ENCODE data around the gene USP47. TPM values are rescaled to one million over a fixed set of nuclear protein-coding genes. Genes with fewer than 3 reads are reported as not detected.

USP47 gene, protein sequence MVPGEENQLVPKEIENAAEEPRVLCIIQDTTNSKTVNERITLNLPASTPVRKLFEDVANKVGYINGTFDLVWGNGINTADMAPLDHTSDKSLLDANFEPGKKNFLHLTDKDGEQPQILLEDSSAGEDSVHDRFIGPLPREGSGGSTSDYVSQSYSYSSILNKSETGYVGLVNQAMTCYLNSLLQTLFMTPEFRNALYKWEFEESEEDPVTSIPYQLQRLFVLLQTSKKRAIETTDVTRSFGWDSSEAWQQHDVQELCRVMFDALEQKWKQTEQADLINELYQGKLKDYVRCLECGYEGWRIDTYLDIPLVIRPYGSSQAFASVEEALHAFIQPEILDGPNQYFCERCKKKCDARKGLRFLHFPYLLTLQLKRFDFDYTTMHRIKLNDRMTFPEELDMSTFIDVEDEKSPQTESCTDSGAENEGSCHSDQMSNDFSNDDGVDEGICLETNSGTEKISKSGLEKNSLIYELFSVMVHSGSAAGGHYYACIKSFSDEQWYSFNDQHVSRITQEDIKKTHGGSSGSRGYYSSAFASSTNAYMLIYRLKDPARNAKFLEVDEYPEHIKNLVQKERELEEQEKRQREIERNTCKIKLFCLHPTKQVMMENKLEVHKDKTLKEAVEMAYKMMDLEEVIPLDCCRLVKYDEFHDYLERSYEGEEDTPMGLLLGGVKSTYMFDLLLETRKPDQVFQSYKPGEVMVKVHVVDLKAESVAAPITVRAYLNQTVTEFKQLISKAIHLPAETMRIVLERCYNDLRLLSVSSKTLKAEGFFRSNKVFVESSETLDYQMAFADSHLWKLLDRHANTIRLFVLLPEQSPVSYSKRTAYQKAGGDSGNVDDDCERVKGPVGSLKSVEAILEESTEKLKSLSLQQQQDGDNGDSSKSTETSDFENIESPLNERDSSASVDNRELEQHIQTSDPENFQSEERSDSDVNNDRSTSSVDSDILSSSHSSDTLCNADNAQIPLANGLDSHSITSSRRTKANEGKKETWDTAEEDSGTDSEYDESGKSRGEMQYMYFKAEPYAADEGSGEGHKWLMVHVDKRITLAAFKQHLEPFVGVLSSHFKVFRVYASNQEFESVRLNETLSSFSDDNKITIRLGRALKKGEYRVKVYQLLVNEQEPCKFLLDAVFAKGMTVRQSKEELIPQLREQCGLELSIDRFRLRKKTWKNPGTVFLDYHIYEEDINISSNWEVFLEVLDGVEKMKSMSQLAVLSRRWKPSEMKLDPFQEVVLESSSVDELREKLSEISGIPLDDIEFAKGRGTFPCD (N-terminal part only)
- total RNA-seq = 10 to 100 TPM; 61.0 to 83.3 (median 72.8) TPM

- DNase-seq (ENCODE audit: low spot score) (peak; percentile 78), ATAC-seq (ENCODE audit: low FRiP score) (peak; percentile 81)
- no peak for TF ChIP-seq CTCF (IDR thresholded peaks at IDR 0.05)
Measured at GRCh38 chr11:11841723-11842420, at the start of gene USP47. TSS of gene USP47 (plus strand) at chr11:11841972. CDS start at chr11:11842186, 214 bp downstream.

DNA sequence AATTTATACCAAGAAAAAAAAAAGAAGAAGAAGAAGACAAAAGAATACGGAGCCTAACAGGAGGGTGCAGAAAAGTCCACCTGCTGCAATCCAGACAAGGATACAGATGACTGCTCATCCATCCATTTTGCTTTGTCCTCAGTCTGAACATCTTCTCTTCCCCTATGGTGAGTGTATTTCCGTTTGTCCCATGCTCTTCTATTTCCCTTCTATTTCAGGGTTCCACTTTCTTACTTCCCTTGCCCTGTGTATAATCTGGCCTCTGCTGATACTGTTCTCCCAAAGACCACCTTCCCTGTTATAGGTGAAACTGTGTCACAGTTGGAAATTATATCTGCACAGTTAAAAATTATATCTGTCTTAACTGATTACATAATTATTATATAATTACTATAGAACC lies 48.7 kb upstream of the USP47 start:
- ATAC-seq (ENCODE audit: low FRiP score) (no peak), DNase-seq (ENCODE audit: low spot score) (no peak)
- TF ChIP-seq CTCF (IDR thresholded peaks at IDR 0.05) = no peak

DNA sequence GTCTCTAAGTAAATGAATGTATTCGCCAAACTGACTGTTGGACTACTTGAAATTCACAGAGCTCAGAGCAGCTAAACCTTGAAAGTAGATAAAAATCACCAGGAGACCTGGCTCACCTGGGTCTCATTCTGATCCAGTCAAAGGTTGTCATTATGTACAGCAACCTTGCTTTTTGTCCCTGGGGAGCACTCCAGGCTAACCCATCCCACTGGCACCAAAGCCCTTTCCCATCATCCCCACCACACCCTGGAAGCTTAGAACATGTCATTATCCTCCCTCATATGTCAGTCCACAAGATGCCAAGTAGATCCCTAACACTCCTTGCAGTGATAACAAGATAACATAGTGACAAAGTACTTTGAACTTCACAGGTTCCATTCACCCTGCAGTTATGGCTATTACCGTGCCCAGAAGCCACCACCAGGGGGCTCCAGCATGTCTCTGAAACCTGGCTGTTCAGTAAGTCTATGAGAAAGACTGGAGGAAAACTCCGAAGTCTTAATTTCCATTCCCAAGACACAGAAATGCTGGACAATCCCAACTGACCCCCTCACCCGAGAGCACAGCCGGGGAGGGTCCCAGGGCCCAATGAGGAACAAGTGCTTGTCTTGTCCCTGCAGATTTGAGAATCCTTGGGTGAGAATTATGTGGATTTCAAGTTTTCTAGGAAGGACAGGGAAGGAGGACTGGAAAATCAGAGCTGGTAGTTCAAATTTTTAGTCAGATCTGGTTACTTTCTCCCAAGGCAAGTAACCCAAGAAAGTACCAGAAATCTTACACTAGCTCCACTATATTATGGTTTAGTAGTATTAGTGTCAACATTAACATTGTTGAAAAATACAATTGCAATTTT lies 43.0 kb upstream of the USP47 start:
- ATAC-seq (ENCODE audit: low FRiP score) = peak; percentile 78

GRCh38 chr11:11805228-11805627 lies 36.5 kb upstream of the USP47 start:
- TF ChIP-seq CTCF (IDR thresholded peaks at IDR 0.05) = no peak
- no peak for DNase-seq (ENCODE audit: low spot score)
- ATAC-seq (ENCODE audit: low FRiP score) = no peak

More for the DNA sequence above, 43.0 kb upstream of the USP47 start:
- peak; percentile 91 for DNase-seq (ENCODE audit: low spot score)
- TF ChIP-seq CTCF (IDR thresholded peaks at IDR 0.05) = peak in 1 of 3 donors; percentile 54

DNA sequence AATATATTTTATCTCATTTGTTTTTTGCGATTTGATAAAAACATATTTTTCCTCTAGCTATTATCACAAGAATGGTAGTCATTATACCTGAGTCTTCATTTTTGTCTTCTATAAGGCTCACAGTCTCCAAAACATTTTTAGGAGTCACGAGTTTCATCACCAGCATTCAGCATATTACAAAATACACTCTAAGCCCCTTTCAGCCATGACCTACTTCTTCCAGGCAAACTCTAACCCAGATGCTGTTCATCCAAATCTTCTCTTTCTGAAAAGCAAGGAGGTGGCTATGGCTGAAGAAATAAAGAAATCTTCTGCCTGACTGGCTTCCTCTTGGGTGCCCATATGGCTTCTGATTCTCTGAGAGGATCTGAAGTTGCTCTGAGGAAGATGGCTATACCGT lies 35.7 kb upstream of the USP47 start:
- no peak for TF ChIP-seq CTCF (IDR thresholded peaks at IDR 0.05)
- DNase-seq (ENCODE audit: low spot score) (no peak), ATAC-seq (ENCODE audit: low FRiP score) (no peak)

All from omental fat pad (tissue), 4 donors.